Upper lobe of right lung (tissue), 1 donor: Measurements from ENCODE around the gene HIPK2. TPM values are rescaled to one million over a fixed set of nuclear protein-coding genes. Genes with fewer than 3 reads are reported as not detected.
A peak's percentile ranks its signal among the peaks of the same experiment; 100 is the strongest.

Experiments
- ATAC-seq: fragments of 200-7000 bp; cut with Tn5 transposase; one replicate; pipeline ENCODE4 v1.9.1; 2020; ENCODE audit warnings: mild to moderate bottlenecking, moderate library complexity
- DNase-seq: peaks from one replicate; pipeline ENCODE4 v3.0.0-alpha.2; 2020
- H3K27ac ChIP-seq: fragments of 200-600 bp; one replicate; pipeline ENCODE4 v1.8.0; 2022
- H3K27me3 ChIP-seq: fragments of 200-600 bp; one replicate; pipeline ENCODE4 v1.8.0; 2022; ENCODE audit warnings: mild to moderate bottlenecking
- H3K36me3 ChIP-seq: fragments of 200-600 bp; one replicate; pipeline ENCODE4 v1.8.0; 2022
- H3K4me1 ChIP-seq: fragments of 200-600 bp; one replicate; pipeline ENCODE4 v1.8.0; 2022
- H3K4me3 ChIP-seq: fragments of 200-600 bp; one replicate; pipeline ENCODE4 v1.8.0; 2022; ENCODE audit warnings: mild to moderate bottlenecking
- H3K9me3 ChIP-seq: fragments of 200-600 bp; one replicate; pipeline ENCODE4 v1.8.0; 2022
- intact Hi-C: fragments of 100-400 bp; cut with DNase I; formaldehyde crosslinking; loops from one replicate; pipeline ENCODE4 v1.11.0; 2022
- total RNA-seq: library from RNA; stranded (reverse); fragmentation: NEBNext Ultra II Directional; extraction: Animal tissue kit (Norgen Biotek cat#: 25700); gene quantifications from one replicate; pipeline ENCODE4 v1.2.1, GENCODE V29; 2021
- TF ChIP-seq, protein P1 (sequence below): fragments of 200-600 bp; IDR thresholded peaks from one replicate; pipeline ENCODE4 v1.8.0; 2022; ENCODE audit warnings: antibody characterized with exemption
- donor health status: DM: no; HTN: yes; CAD: no; lungs with severe emphysema.

Gene HIPK2
- total RNA-seq, 1 donor from 2014 or later = 64.3 TPM

DNA sequence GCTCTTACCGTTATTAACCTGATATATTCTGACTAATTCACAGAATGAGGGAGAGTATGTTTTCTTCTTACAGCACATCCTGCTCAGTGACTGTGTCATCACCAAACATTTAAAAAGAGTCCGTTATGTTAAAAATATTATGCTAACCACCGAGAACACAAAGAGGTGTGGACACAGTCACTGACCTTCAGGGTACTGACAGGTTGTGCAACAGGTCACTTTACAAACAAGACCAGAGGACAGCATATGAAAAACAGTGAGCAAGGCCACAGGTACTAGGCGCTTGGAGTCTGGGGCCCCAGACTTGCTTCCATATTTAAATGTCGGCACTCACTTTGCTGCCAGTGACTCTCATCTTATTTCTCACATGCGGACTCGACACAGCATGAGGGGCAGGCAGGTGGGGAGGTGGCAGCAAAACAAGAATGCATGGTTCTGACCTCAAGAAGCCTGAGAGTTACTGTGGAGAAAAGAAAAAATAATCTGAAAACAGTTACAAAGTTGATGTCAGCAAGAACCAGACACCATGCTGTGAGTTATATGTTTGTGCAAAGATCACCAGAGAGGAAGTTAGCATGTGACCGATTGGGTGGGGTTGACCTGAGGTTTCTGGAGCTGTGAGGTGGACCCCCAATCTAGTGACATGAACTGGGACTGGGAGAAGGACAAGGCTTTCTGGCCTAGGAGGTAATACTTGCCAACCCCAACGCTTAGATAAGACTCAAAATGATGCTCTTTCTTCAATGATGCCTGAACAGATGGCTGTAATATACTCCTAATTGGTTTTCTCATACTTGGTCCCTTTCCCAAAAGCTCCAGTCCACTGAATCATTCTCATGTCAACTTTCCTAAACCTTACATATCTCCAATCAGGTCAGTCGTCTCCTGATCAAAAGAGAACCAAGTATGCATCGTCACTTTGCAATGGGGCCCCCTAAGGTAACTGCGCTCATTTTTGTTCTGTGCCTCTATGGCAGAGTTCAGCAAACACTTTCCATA lies 102.4 kb downstream of the HIPK2 start:
- Histone ChIP-seq H3K4me3 (no peak overlapping the region), H3K36me3 (peaks cover 4% of the 10 kb centered on the region), H3K27me3 (no peaks in the 10 kb centered on the region), H3K4me1 (peaks cover 14% of the 10 kb centered on the region), H3K27ac (no peak overlapping the region), H3K9me3 (no peaks in the 10 kb centered on the region)
- DNase-seq (no peak), ATAC-seq (peak; percentile 67)
- TF ChIP-seq, protein P1, sequence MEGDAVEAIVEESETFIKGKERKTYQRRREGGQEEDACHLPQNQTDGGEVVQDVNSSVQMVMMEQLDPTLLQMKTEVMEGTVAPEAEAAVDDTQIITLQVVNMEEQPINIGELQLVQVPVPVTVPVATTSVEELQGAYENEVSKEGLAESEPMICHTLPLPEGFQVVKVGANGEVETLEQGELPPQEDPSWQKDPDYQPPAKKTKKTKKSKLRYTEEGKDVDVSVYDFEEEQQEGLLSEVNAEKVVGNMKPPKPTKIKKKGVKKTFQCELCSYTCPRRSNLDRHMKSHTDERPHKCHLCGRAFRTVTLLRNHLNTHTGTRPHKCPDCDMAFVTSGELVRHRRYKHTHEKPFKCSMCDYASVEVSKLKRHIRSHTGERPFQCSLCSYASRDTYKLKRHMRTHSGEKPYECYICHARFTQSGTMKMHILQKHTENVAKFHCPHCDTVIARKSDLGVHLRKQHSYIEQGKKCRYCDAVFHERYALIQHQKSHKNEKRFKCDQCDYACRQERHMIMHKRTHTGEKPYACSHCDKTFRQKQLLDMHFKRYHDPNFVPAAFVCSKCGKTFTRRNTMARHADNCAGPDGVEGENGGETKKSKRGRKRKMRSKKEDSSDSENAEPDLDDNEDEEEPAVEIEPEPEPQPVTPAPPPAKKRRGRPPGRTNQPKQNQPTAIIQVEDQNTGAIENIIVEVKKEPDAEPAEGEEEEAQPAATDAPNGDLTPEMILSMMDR = no peak
- intact Hi-C loops = no loop called here

DNA sequence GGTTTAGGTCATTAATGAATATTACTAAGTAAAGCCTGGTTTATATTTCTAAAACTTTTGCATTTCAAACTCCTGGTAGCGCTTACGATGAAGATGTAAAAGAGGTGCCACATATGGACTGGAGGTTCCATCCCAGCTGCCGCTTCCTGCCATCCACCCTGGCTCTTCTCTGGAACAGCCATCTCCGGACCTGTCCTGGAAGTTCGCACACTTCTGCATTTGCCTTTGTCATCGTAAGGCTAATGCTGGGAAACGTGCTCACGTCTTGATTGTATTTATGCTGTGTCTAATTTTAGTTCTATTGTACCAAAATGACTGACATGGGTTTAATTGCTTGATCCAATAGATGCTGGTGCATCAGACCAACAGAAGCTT lies 103.1 kb downstream of the HIPK2 start:
- H3K9me3 ChIP-seq = no peaks in the 10 kb centered on the region
- no peak for ATAC-seq
- intact Hi-C loops = no loop called here
- TF ChIP-seq, protein P1 = no peak
- H3K4me1 ChIP-seq = peaks cover 7% of the 10 kb centered on the region
- peaks cover 4% of the 10 kb centered on the region for H3K36me3 ChIP-seq
- H3K4me3 ChIP-seq = no peak overlapping the region
- no peaks in the 10 kb centered on the region for H3K27me3 ChIP-seq
- no peak for DNase-seq
- H3K27ac ChIP-seq = no peak overlapping the region

DNA sequence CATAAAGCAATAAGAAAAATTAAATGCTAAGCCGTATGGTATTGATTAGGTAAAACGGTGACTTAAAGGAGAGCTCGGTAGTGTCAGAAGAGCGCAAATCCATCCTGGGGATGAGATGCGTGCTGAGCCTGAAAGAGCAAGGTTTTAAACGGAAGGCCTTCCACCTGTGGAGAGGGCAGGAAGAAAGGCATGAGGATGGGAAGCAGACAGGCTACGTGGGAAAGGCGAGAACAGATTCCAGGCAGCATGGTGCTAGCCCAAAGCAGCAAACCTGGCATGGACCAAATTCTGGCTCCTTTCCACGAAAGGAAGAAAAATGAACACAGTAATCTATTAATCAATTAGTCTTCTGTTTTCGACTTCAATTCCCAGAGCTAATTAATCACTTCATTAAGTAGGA lies 103.5 kb downstream of the HIPK2 start:
- intact Hi-C loops = no loop called here
- no peak for ATAC-seq
- TF ChIP-seq, protein P1 = no peak

GRCh38 chr7:139673762-139674161 lies 104.0 kb downstream of the HIPK2 start:
- H3K27me3 ChIP-seq = no peaks in the 10 kb centered on the region
- H3K4me1 ChIP-seq = no peaks in the 10 kb centered on the region
- ATAC-seq = no peak
- no peak for DNase-seq
- no peaks in the 10 kb centered on the region for H3K9me3 ChIP-seq
- H3K4me3 ChIP-seq = no peak overlapping the region
- intact Hi-C loops = no loop called here
- TF ChIP-seq, protein P1 = no peak
- no peak overlapping the region for H3K27ac ChIP-seq
- H3K36me3 ChIP-seq = peaks cover 4% of the 10 kb centered on the region

More for the DNA sequence above, 103.5 kb downstream of the HIPK2 start:
- no peaks in the 10 kb centered on the region for H3K27me3 ChIP-seq
- H3K9me3 ChIP-seq = no peaks in the 10 kb centered on the region
- peaks cover 3% of the 10 kb centered on the region for H3K4me1 ChIP-seq
- no peak for DNase-seq
- H3K4me3 ChIP-seq = no peak overlapping the region
- H3K27ac ChIP-seq = no peak overlapping the region
- H3K36me3 ChIP-seq = peaks cover 4% of the 10 kb centered on the region

- Histone ChIP-seq H3K4me1 (no peaks in the 10 kb centered on the region), H3K4me3 (no peak overlapping the region), H3K27me3 (no peaks in the 10 kb centered on the region), H3K27ac (no peak overlapping the region), H3K9me3 (no peaks in the 10 kb centered on the region), H3K36me3 (peaks cover 4% of the 10 kb centered on the region)
- ATAC-seq (no peak), DNase-seq (no peak)
- intact Hi-C loops = no loop called here
- TF ChIP-seq, protein P1 = no peak
Observed at GRCh38 chr7:139673230-139673629, 104.6 kb downstream of the HIPK2 start.
